Heart left ventricle (tissue), 16 donors: ENCODE results near the gene SCEL. TPM values are rescaled to one million over a fixed set of nuclear protein-coding genes. Genes with fewer than 3 reads are reported as not detected.
"Not testable (repeated sequence)": the region's sequence is repeated elsewhere in the genome, so short reads cannot be mapped to it uniquely, and the experiment has no call there.

ENCODE experiments used
- ATAC-seq, 4 donors: fragments of 200-7000 bp; cut with Tn5 transposase; one replicate each; pipeline ENCODE4 v1.9.1; 2020 to 2022; ENCODE audit warnings: moderate library complexity in 4 of 4, mild to moderate bottlenecking in 3 of 4, moderate number of reproducible peaks in 1 of 4
- DNase-seq, 5 donors: peaks; one replicate each; pipeline ENCODE4 v3.0.0-alpha.2; 2020
- H3K27ac ChIP-seq, 12 donors: fragments of 200-600 bp; sonication (generic) in 4 of 12; one replicate each; pipeline versions ENCODE4 v1.5.0 to v1.8.0; 2016 to 2022; ENCODE audit warnings: mild to moderate bottlenecking in 2 of 12
- H3K27me3 ChIP-seq, 9 donors: fragments of 200-600 bp; sonication (generic) in 2 of 9; one replicate each; pipeline versions ENCODE4 v1.5.1 to v1.8.0; 2016 to 2022; ENCODE audit warnings: mild to moderate bottlenecking in 3 of 9
- H3K36me3 ChIP-seq, 9 donors: fragments of 200-600 bp; sonication (generic) in 2 of 9; one replicate each; pipeline versions ENCODE4 v1.5.0 to v1.8.0; 2018 to 2022; ENCODE audit warnings: mild to moderate bottlenecking in 2 of 9
- H3K4me1 ChIP-seq, 12 donors: fragments of 200-600 bp; sonication (generic) in 4 of 12; one replicate each; pipeline versions ENCODE4 v1.5.0 to v1.8.0; 2016 to 2022; ENCODE audit warnings: mild to moderate bottlenecking in 3 of 12
- H3K4me3 ChIP-seq, 12 donors: fragments of 200-600 bp; sonication (generic) in 4 of 12; one replicate each; pipeline versions ENCODE4 v1.5.0 to v1.8.0; 2017 to 2022; ENCODE audit warnings: mild to moderate bottlenecking in 9 of 12, moderate library complexity in 4 of 12
- H3K9me3 ChIP-seq, 12 donors: fragments of 200-600 bp; sonication (generic) in 4 of 12; one replicate each; pipeline versions ENCODE4 v1.5.0 to v1.8.0; 2016 to 2022; ENCODE audit warnings: mild to moderate bottlenecking in 1 of 12
- CTCF ChIP-seq, 12 donors: fragments of 200-600 bp; sonication (generic) in 4 of 12; IDR thresholded peaks; one replicate each; pipeline versions ENCODE4 v1.5.0 to v1.8.0; 2018 to 2022; ENCODE audit warnings: antibody characterized with exemption in 12 of 12, mild to moderate bottlenecking in 5 of 12
- POLR2A ChIP-seq, 2 donors: fragments of 450-650 bp; IDR thresholded peaks; one replicate each; pipeline ENCODE4 v1.6.1; 2017; ENCODE audit warnings: antibody characterized with exemption in 2 of 2, mild to moderate bottlenecking in 2 of 2, moderate library complexity in 2 of 2
- WGBS, 4 donors: extraction: QIAGEN DNeasy Blood & Tissue Kit in 2 of 4; methylation state at CpG; one replicate each; pipeline versions ENCODE4 v1.1.5 to v1.1.7; 2013 to 2018; 5-methylcytosine and 5-hydroxymethylcytosine counted together
- intact Hi-C, 10 donors: fragments of 100-400 bp; cut with DNase I; formaldehyde crosslinking; loops; one replicate each; pipeline versions ENCODE4 v1.11.1 to v1.14.2; 2022
- polyA plus RNA-seq, 2 donors: library from polyadenylated mRNA; stranded (reverse); fragments of 200-250 nt; gene quantifications; one replicate each; pipeline ENCODE4 v1.2.3, GENCODE V29; 2013
- total RNA-seq, 9 donors: library from RNA; depleted of rRNA in 2 of 9; stranded (reverse); fragments of >200 nt in 2 of 9; fragmentation: NEBNext Ultra II Directional in 3 of 9; extraction: Animal tissue kit (Norgen Biotek cat#: 25700) in 3 of 9; gene quantifications; one replicate each; pipeline versions ENCODE4 v1.1.0 to v1.2.4, GENCODE V29; 2016 to 2023
- donor health status: ischemic (EF 13 %, LVEDD 7.1; RV severe dilation, severe dysfunction).
- donor health status: healthy with polysubstance abuse.
- donor health status: DM: no; HTN: yes; CAD: no.
- donor health status: DM: no; HTN: no; CAD: no.
- donor health status: ischemic (EF 25% LVEDD 6.9; RV normal size, moderate dysfunction).
- donor health status: ischemic (EF 25% LVEDD 5.7; RV mildly dilated, moderate dysfunction).
- donor health status: healthy.
- donor health status: DM: yes; HTN: yes; CAD: no.
- donor health status: ischemic (EF 35%, LVEDD 5.7; RV mildly dilated, moderate dysfunction).
- donor health status: nonischemic (EF 11% LVEDD 7.7; RV severe dilation, severe dysfunction).
- donor health status: DM: yes; HTN: yes; CAD: no.
- donor health status: PGD.
- donor health status: ischemic (EF 29% LVEDD 5.4; RV normal size, mild dysfunction).
- donor health status: nonischemic (EF 23%, LVEDD 6.1; RV moderate dilation, normal function).

SCEL gene
- total and polyA plus RNA-seq, 11 donors = 0.04 to 2.0 TPM; not detected in 9

DNA sequence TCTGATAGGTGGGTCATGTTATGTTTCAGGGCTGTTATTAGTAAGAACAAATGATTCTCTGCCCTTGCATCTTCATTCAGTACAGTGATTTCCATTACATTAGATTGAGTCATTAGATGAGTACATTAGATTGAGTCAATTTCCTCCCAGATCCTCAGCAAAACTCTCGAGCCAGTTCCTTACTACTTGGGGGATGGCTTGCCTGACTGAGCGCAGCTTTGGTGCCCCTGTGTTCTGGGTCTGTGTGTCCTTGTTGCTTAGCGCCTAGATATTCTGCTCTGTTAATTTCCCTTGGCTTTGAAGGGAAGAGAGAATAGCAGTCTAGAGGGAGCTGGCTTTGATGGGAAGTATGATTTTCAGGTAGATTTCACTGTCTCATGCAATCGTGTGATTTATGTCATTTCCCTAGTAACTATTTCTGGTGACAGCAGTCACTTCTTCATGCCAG, 19.1 kb upstream of the SCEL start:
- no peaks in the 10 kb centered on the region for H3K9me3 ChIP-seq
- no peak overlapping the region for H3K27ac ChIP-seq
- no peaks in the 10 kb centered on the region for H3K36me3 ChIP-seq
- TF ChIP-seq CTCF (IDR thresholded peaks at IDR 0.05) (no peak), POLR2A (IDR thresholded peaks at IDR 0.05) (no peak)
- ATAC-seq (no peak), DNase-seq (no peak)
- no peaks in the 10 kb centered on the region for H3K27me3 ChIP-seq
- H3K4me3 ChIP-seq = no peak overlapping the region
- WGBS, 4 donors = 65 to 79% (median 76%) methylated on average over 4 of the region's 4 CpGs
- H3K4me1 ChIP-seq = no peaks in the 10 kb centered on the region
- intact Hi-C loops = no loop called here

DNA sequence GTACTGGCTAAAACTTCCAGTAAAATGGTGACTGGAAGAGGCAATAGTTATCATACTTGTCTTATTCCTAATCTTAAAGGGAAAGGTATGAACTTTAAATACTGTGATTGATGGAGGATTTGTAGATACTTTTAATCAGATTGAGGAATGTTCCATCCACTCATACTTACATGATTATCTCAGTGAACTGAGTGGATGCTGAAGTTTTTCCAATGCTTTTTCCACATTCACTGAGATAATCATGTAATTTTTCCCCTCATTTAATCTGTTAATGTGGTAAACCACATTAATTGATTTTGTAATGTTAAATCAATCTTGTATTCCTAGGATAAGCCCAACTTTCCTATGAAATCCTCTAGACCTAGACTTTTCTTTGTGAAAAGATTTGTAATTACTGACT, 17.2 kb upstream of the SCEL start:
- Histone ChIP-seq H3K4me1 (no peaks in the 10 kb centered on the region), H3K27me3 (no peaks in the 10 kb centered on the region), H3K27ac (no peak overlapping the region), H3K36me3 (no peaks in the 10 kb centered on the region), H3K4me3 (no peak overlapping the region), H3K9me3 (no peaks in the 10 kb centered on the region)
- intact Hi-C loops = no loop called here
- DNase-seq (no peak), ATAC-seq (no peak)
- no peak for TF ChIP-seq CTCF (IDR thresholded peaks at IDR 0.05)
- no peak for TF ChIP-seq POLR2A (IDR thresholded peaks at IDR 0.05)

DNA sequence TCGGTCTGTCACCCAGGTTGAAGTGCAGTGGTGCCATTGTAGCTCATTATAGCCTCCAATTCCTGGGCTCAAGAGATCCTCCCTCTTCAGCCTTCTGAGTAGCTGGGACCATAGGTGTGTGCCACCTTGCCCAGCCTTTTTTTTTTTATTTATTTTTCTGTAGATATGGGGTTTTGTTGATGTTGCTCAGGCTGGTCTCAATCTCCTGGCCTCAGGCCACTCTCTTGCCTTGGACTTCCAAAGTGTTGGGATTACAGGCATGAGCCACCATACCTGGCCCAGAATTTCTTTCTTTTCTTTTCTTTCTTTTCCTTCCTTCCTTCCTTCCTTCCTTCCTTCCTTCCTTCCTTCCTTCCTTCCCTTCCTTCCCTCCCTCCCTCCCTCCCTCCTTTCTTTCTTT, 16.1 kb upstream of the SCEL start:
- DNase-seq, H3K27me3 ChIP-seq, H3K9me3 ChIP-seq, H3K4me3 ChIP-seq, H3K4me1 ChIP-seq, ATAC-seq, intact Hi-C loops, H3K27ac ChIP-seq, H3K36me3 ChIP-seq: not testable (repeated sequence)
- 85 to 98% (median 96%) methylated on average over 1 of the region's 1 CpG for WGBS, 4 donors

DNA sequence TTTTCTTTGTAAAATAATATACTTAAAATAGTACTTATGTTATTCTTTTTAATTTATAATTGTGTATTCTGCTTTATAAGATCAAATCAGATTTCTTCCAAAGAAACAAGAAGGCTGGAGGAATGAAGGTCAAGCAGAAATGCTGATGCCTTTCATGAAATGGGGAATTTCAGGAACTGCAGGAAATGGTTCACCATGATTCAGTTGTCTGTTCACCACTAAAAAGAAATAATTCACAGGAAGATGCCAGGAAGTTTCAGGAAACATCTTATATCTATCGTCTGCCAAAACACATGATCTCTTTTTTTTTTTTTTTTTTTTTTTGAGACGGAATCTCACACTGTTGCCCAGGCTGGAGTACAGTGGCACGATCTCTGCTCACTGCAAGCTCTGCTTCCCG, 15.7 kb upstream of the SCEL start:
- no peak for DNase-seq

DNA sequence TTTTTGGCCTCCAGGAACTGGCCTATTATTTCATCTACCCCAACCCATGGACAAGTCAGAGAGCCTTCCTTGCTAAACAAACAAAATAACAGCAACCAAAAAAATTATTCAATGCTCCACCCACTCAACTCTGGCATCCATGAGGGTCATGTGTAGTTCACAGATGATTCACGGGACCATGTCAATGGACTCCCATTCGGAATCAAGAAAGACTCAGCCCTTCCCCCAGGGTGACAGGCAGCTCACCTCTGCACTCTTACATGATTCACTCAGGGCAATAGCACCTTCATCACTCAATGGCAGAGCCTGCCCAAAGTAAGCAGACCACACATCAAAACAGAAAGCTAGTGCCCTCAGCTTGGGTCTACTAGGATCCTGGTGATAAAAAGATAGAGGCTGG, 14.3 kb upstream of the SCEL start:
- no peak for ATAC-seq
- H3K4me3 ChIP-seq = no peak overlapping the region
- H3K9me3 ChIP-seq = no peaks in the 10 kb centered on the region
- H3K27me3 ChIP-seq = no peaks in the 10 kb centered on the region
- TF ChIP-seq POLR2A (IDR thresholded peaks at IDR 0.05) (no peak), CTCF (IDR thresholded peaks at IDR 0.05) (no peak)
- no peak overlapping the region for H3K27ac ChIP-seq
- H3K4me1 ChIP-seq = no peaks in the 10 kb centered on the region
- H3K36me3 ChIP-seq = no peaks in the 10 kb centered on the region
- intact Hi-C loops = no loop called here
- DNase-seq = no peak
- WGBS, 4 donors = 60 to 91% (median 82%) methylated on average over 2 of the region's 2 CpGs

More for the DNA sequence above, 15.7 kb upstream of the SCEL start:
- Histone ChIP-seq H3K36me3 (no peaks in the 10 kb centered on the region), H3K4me3 (no peak overlapping the region), H3K27ac (no peak overlapping the region), H3K4me1 (no peaks in the 10 kb centered on the region), H3K27me3 (no peaks in the 10 kb centered on the region), H3K9me3 (no peaks in the 10 kb centered on the region)
- TF ChIP-seq POLR2A (IDR thresholded peaks at IDR 0.05) = no peak
- 68 to 77% (median 72%) methylated on average over 4 of the region's 4 CpGs for WGBS, 4 donors
- intact Hi-C loops = no loop called here
- no peak for ATAC-seq
